Measurements from ENCODE around the gene THRA. TPM values are rescaled to one million over a fixed set of nuclear protein-coding genes. Genes with fewer than 3 reads are reported as not detected.

THRA gene
- total and polyA plus RNA-seq, 9 of the 15 experiments (the other 6 are each of a cell fraction or from before 2014, with no cell fraction given): 0.34 to 23.4 (median 12.7) TPM

DNA sequence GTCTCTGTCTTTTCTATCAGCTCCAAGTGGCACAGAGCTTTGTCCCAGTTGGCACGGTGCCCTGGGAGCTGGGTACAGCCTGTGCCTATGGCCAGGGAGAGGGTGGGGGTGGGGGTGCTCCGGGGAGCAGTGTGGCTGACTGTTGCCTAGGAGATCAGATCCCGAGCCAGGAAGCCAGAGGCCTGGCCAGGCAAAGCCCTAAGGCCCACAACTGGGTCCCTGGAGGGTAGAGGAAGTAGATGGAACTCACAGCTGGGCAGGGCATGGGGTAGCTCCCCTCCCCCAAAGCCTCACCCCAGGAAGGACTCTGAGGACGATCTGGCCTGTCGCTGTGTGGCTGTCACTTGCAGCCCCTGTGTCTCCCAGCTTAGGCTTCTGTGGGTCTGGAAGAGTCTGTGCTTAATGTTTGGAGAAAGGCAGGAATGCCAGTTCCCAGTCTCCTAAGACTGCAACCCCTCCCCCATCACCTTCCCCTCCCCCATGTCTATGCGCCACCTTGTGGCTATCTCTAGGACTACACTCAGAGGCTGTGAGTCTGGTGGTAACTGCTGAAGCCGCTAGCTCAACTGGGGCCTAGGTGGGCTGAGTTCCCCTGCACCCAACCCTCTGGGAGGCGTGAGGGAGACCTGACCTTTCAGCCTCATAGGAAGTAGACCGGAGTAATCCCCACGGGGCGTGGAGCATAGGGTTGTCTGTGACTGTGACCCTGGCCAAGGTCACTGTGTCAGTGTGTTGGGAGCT lies 12.6 kb downstream of the THRA start (continued):
- TF ChIP-seq HNRNPL (IDR thresholded peaks at IDR 0.05; ENCODE audit: low read depth, low read length) (0 out of 2 replicates have a peak, but pooled peaks have one; percentile 24), LEF1 (IDR thresholded peaks at IDR 0.05) (peak; percentile 71), ZNF778 (CRISPR knock-in tag; IDR thresholded peaks at IDR 0.05) (no peak), EP300 (IDR thresholded peaks at IDR 0.05; ENCODE audit: low read length) (peak; percentile 52), ELF1 (tag; IDR thresholded peaks at IDR 0.05) (0 out of 2 replicates have a peak, but pooled peaks have one; percentile 22), CXXC5 (CRISPR knock-in tag; IDR thresholded peaks at IDR 0.05) (peak; percentile 51; the same call in 1 of the 2 replicates), SMAD4 (CRISPR knock-in tag; conservative IDR thresholded peaks at IDR 0.05) (peak; percentile 72), RNF2 (IDR thresholded peaks at IDR 0.05) (peak; percentile 34; the same call in 1 of the 2 replicates), PRPF4 (IDR thresholded peaks at IDR 0.05; ENCODE audit: insufficient read depth, low read depth, low read length, poor library complexity, severe bottlenecking) (peak; percentile 32), ZNF12 (CRISPR knock-in tag; IDR thresholded peaks at IDR 0.05) (no peak)
- TF ChIP-seq, protein P1, sequence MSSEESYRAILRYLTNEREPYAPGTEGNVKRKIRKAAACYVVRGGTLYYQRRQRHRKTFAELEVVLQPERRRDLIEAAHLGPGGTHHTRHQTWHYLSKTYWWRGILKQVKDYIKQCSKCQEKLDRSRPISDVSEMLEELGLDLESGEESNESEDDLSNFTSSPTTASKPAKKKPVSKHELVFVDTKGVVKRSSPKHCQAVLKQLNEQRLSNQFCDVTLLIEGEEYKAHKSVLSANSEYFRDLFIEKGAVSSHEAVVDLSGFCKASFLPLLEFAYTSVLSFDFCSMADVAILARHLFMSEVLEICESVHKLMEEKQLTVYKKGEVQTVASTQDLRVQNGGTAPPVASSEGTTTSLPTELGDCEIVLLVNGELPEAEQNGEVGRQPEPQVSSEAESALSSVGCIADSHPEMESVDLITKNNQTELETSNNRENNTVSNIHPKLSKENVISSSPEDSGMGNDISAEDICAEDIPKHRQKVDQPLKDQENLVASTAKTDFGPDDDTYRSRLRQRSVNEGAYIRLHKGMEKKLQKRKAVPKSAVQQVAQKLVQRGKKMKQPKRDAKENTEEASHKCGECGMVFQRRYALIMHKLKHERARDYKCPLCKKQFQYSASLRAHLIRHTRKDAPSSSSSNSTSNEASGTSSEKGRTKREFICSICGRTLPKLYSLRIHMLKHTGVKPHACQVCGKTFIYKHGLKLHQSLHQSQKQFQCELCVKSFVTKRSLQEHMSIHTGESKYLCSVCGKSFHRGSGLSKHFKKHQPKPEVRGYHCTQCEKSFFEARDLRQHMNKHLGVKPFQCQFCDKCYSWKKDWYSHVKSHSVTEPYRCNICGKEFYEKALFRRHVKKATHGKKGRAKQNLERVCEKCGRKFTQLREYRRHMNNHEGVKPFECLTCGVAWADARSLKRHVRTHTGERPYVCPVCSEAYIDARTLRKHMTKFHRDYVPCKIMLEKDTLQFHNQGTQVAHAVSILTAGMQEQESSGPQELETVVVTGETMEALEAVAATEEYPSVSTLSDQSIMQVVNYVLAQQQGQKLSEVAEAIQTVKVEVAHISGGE (CRISPR knock-in tag; IDR thresholded peaks at IDR 0.05): peak in 1 of 3 experiments; percentile 36; a peak in 1 of 6 replicates
- TF ChIP-seq, protein P2, sequence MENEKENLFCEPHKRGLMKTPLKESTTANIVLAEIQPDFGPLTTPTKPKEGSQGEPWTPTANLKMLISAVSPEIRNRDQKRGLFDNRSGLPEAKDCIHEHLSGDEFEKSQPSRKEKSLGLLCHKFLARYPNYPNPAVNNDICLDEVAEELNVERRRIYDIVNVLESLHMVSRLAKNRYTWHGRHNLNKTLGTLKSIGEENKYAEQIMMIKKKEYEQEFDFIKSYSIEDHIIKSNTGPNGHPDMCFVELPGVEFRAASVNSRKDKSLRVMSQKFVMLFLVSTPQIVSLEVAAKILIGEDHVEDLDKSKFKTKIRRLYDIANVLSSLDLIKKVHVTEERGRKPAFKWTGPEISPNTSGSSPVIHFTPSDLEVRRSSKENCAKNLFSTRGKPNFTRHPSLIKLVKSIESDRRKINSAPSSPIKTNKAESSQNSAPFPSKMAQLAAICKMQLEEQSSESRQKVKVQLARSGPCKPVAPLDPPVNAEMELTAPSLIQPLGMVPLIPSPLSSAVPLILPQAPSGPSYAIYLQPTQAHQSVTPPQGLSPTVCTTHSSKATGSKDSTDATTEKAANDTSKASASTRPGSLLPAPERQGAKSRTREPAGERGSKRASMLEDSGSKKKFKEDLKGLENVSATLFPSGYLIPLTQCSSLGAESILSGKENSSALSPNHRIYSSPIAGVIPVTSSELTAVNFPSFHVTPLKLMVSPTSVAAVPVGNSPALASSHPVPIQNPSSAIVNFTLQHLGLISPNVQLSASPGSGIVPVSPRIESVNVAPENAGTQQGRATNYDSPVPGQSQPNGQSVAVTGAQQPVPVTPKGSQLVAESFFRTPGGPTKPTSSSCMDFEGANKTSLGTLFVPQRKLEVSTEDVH (IDR thresholded peaks at IDR 0.05; ENCODE audit: low read depth, partially characterized antibody): peak; percentile 43
- TF ChIP-seq, protein P3, sequence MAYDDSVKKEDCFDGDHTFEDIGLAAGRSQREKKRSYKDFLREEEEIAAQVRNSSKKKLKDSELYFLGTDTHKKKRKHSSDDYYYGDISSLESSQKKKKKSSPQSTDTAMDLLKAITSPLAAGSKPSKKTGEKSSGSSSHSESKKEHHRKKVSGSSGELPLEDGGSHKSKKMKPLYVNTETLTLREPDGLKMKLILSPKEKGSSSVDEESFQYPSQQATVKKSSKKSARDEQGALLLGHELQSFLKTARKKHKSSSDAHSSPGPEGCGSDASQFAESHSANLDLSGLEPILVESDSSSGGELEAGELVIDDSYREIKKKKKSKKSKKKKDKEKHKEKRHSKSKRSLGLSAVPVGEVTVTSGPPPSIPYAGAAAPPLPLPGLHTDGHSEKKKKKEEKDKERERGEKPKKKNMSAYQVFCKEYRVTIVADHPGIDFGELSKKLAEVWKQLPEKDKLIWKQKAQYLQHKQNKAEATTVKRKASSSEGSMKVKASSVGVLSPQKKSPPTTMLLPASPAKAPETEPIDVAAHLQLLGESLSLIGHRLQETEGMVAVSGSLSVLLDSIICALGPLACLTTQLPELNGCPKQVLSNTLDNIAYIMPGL (CRISPR knock-in tag; IDR thresholded peaks at IDR 0.05): peak; percentile 22; the same call in 1 of the 2 replicates
- TF ChIP-seq, protein P4, sequence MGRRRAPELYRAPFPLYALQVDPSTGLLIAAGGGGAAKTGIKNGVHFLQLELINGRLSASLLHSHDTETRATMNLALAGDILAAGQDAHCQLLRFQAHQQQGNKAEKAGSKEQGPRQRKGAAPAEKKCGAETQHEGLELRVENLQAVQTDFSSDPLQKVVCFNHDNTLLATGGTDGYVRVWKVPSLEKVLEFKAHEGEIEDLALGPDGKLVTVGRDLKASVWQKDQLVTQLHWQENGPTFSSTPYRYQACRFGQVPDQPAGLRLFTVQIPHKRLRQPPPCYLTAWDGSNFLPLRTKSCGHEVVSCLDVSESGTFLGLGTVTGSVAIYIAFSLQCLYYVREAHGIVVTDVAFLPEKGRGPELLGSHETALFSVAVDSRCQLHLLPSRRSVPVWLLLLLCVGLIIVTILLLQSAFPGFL (CRISPR knock-in tag; IDR thresholded peaks at IDR 0.05): no peak

Data from K562 (cell line).